SK-N-SH (cell line): ENCODE results near the gene PUS3. TPM values are rescaled to one million over a fixed set of nuclear protein-coding genes. Genes with fewer than 3 reads are reported as not detected.

Experiments used
- CTCF ChIA-PET: fragments of 300-600, 350-600 bp; formaldehyde crosslinking; extraction: SDS; loops from one replicate; lab custom pipeline; 2021; lab: Yijun Ruan, JAX
- POLR2A ChIA-PET: fragments of 350-600 bp; sonication (Branson Sonifier 250); formaldehyde crosslinking; extraction: SDS; loops from one replicate; lab custom pipeline; 2020; ENCODE audit warnings: antibody characterized with exemption, inconsistent platforms; lab: Yijun Ruan, JAX
- DNase-seq: peaks from one replicate; pipeline ENCODE4 v3.0.0; 2012
- H2AFZ ChIP-seq: fragments of 200-600 bp; sonication (generic); 2 replicates; pipeline ENCODE4 v1.8.1; 2016; ENCODE audit warnings: antibody characterized with exemption, mild to moderate bottlenecking, low read depth
- H3F3A ChIP-seq: fragments of 200-600 bp; sonication (generic); replicated peaks from 2 replicates; pipeline ENCODE3; 2016; ENCODE audit warnings: antibody characterized with exemption, mild to moderate bottlenecking; ENCODE audit not compliant: insufficient read depth
- H3K27ac ChIP-seq, 2 experiments: fragments of 200-500 bp in 1 of 2; fragments of 200-600 bp in 1 of 2; sonication (Bioruptor generic) in 1 of 2; sonication (generic), shearing (Covaris generic) in 1 of 2; 2 replicates each; pipeline versions ENCODE4 v1.5.1 to v1.6.1; 2014 to 2016; ENCODE audit warnings: low read depth in 2 of 2, inconsistent platforms in 1 of 2, low read length in 1 of 2, mild to moderate bottlenecking in 1 of 2, mixed read lengths in 1 of 2
- H3K27me3 ChIP-seq: fragments of 200-600 bp; sonication (generic), shearing (Covaris generic); 2 replicates; pipeline ENCODE4 v1.6.1; 2016; ENCODE audit warnings: mixed run types; ENCODE audit not compliant: insufficient read depth
- H3K36me3 ChIP-seq, 2 experiments: fragments of 200-500 bp in 1 of 2; fragments of 200-600 bp in 1 of 2; sonication (Bioruptor generic) in 1 of 2; sonication (generic) in 1 of 2; replicated peaks in 1 of 2; 2 replicates each; pipeline versions ENCODE3 to v1.5.1; 2014 to 2016; ENCODE audit warnings: low read length in 1 of 2, mild to moderate bottlenecking in 1 of 2; ENCODE audit not compliant: insufficient read depth in 2 of 2, control insufficient read depth in 1 of 2
- H3K4me1 ChIP-seq, 2 experiments: fragments of 200-500 bp in 1 of 2; fragments of 200-600 bp in 1 of 2; sonication (Bioruptor generic) in 1 of 2; sonication (generic), shearing (Covaris generic) in 1 of 2; 2 replicates each; pipeline versions ENCODE4 v1.5.1 to v1.6.1; 2014 to 2016; ENCODE audit warnings: low read depth in 1 of 2, low read length in 1 of 2, mixed run types in 1 of 2; ENCODE audit not compliant: insufficient read depth in 2 of 2, control insufficient read depth in 1 of 2
- H3K4me2 ChIP-seq: fragments of 200-600 bp; sonication (generic), shearing (Covaris generic); 2 replicates; pipeline ENCODE4 v1.6.1; 2017; ENCODE audit warnings: mixed run types
- H3K4me3 ChIP-seq, 2 experiments: fragments of 200-500 bp in 1 of 2; fragments of 200-600 bp in 1 of 2; sonication (Bioruptor generic) in 1 of 2; sonication (generic), shearing (Covaris generic) in 1 of 2; 2 replicates each; pipeline versions ENCODE4 v1.5.1 to v1.8.1; 2014 to 2016; ENCODE audit warnings: low read depth in 2 of 2, inconsistent platforms in 1 of 2, low read length in 1 of 2, mild to moderate bottlenecking in 1 of 2, mixed read lengths in 1 of 2, moderate library complexity in 1 of 2
- H3K79me2 ChIP-seq: fragments of 200-600 bp; sonication (generic); 2 replicates; pipeline ENCODE4 v1.8.1; 2017; ENCODE audit warnings: mild to moderate bottlenecking; ENCODE audit not compliant: insufficient read depth
- H3K9ac ChIP-seq: fragments of 200-600 bp; sonication (generic); 2 replicates; pipeline ENCODE4 v1.6.1; 2017; ENCODE audit warnings: mixed run types
- H3K9me2 ChIP-seq: fragments of 200-600 bp; sonication (generic); 2 replicates; pipeline ENCODE4 v1.6.1; 2017; ENCODE audit warnings: mixed run types
- H3K9me3 ChIP-seq: fragments of 200-600 bp; sonication (generic); 2 replicates; pipeline ENCODE4 v1.6.1; 2017; ENCODE audit warnings: mixed run types, mild to moderate bottlenecking, moderate library complexity
- H4K20me1 ChIP-seq: fragments of 200-600 bp; sonication (generic); 2 replicates; pipeline ENCODE4 v1.6.1; 2017; ENCODE audit warnings: mild to moderate bottlenecking, mixed run types; ENCODE audit not compliant: insufficient read depth
- FOSL2 ChIP-seq: IDR thresholded peaks from 2 replicates; pipeline ENCODE4 v1.4.0; 2012; ENCODE audit warnings: low read depth, mild to moderate bottlenecking, moderate library complexity, borderline replicate concordance
- FOXJ3 ChIP-seq: sonication (generic); formaldehyde crosslinking; IDR thresholded peaks from 2 replicates; pipeline ENCODE4 v1.5.1; 2020; ENCODE audit warnings: mild to moderate bottlenecking, missing genetic modification reagents
- FOXM1 ChIP-seq: IDR thresholded peaks from 2 replicates; pipeline ENCODE4 v1.4.0; 2012; ENCODE audit warnings: low read depth, mild to moderate bottlenecking
- GABPA ChIP-seq: IDR thresholded peaks from 2 replicates; pipeline ENCODE4 v1.4.0; 2012; ENCODE audit warnings: low read depth, mild to moderate bottlenecking
- JUND ChIP-seq: IDR thresholded peaks from 2 replicates; pipeline ENCODE4 v1.4.0; 2012
- MEF2A ChIP-seq: IDR thresholded peaks from 2 replicates; pipeline ENCODE4 v1.4.0; 2012; ENCODE audit warnings: low read depth, borderline replicate concordance
- NRF1 ChIP-seq: IDR thresholded peaks from 2 replicates; pipeline ENCODE4 v1.6.1; 2012; ENCODE audit warnings: low read depth, mild to moderate bottlenecking, low read length
- POLR2AphosphoS5 ChIP-seq: IDR thresholded peaks from 2 replicates; pipeline ENCODE4 v1.6.1; 2012; ENCODE audit warnings: low read depth, low read length
- RAD21 ChIP-seq: IDR thresholded peaks from 2 replicates; pipeline ENCODE4 v1.6.1; 2012; ENCODE audit warnings: mild to moderate bottlenecking, low read length
- RCOR1 ChIP-seq: fragments of 150-350 bp; IDR thresholded peaks from 2 replicates; pipeline ENCODE4 v1.6.1; 2017; ENCODE audit warnings: antibody characterized with exemption, low read length
- RFX5 ChIP-seq: IDR thresholded peaks from 2 replicates; pipeline ENCODE4 v1.6.1; 2012; ENCODE audit warnings: mild to moderate bottlenecking, improper control_type of control experiment, low read length
- SIN3A ChIP-seq: IDR thresholded peaks from 2 replicates; pipeline ENCODE4 v1.6.1; 2012; ENCODE audit warnings: low read depth, mild to moderate bottlenecking, low read length, moderate library complexity, borderline replicate concordance
- TCF12 ChIP-seq: IDR thresholded peaks from 2 replicates; pipeline ENCODE4 v1.4.0; 2012
- TEAD4 ChIP-seq: IDR thresholded peaks from 2 replicates; pipeline ENCODE4 v1.4.0; 2012; ENCODE audit warnings: mild to moderate bottlenecking, borderline replicate concordance; ENCODE audit not compliant: insufficient read depth
- WGBS: methylation state at CpG from one replicate; pipeline ENCODE4 v1.1.6; 2017; ENCODE audit warnings: low lambda C conversion rate; 5-methylcytosine and 5-hydroxymethylcytosine counted together
- polyA plus RNA-seq, 3 experiments: library from polyadenylated mRNA; depleted of rRNA; stranded (reverse); fragments of >200 nt; gene quantifications; 2 replicates each; pipeline ENCODE4 v1.2.3, GENCODE V29; 2012
- TF ChIP-seq, protein P1 (sequence below): IDR thresholded peaks from 2 replicates; pipeline ENCODE4 v1.4.0; 2012; ENCODE audit warnings: low read depth
- TF ChIP-seq, protein P2 (sequence below): IDR thresholded peaks from 2 replicates; pipeline ENCODE4 v1.4.0; 2012; ENCODE audit warnings: low read depth, borderline replicate concordance
- TF ChIP-seq, protein P3 (sequence below): fragments of 150-350 bp; IDR thresholded peaks from 2 replicates; pipeline ENCODE4 v1.6.1; 2017; ENCODE audit warnings: antibody characterized with exemption, low read length, low read depth, borderline replicate concordance
- TF ChIP-seq, protein P4 (sequence below): IDR thresholded peaks from 2 replicates; pipeline ENCODE4 v1.6.1; 2012; ENCODE audit warnings: mild to moderate bottlenecking, low read depth, low read length, moderate library complexity
- TF ChIP-seq, protein P5 (sequence below): fragments of 200-600 bp; sonication (generic); IDR thresholded peaks from 2 replicates; pipeline ENCODE4 v1.6.1; 2017; ENCODE audit warnings: antibody characterized with exemption, mild to moderate bottlenecking, moderate library complexity

PUS3 gene
- polyA plus RNA-seq, 1 of the 3 experiments (the other 2 are of a cell fraction): 7.0 TPM

DNA sequence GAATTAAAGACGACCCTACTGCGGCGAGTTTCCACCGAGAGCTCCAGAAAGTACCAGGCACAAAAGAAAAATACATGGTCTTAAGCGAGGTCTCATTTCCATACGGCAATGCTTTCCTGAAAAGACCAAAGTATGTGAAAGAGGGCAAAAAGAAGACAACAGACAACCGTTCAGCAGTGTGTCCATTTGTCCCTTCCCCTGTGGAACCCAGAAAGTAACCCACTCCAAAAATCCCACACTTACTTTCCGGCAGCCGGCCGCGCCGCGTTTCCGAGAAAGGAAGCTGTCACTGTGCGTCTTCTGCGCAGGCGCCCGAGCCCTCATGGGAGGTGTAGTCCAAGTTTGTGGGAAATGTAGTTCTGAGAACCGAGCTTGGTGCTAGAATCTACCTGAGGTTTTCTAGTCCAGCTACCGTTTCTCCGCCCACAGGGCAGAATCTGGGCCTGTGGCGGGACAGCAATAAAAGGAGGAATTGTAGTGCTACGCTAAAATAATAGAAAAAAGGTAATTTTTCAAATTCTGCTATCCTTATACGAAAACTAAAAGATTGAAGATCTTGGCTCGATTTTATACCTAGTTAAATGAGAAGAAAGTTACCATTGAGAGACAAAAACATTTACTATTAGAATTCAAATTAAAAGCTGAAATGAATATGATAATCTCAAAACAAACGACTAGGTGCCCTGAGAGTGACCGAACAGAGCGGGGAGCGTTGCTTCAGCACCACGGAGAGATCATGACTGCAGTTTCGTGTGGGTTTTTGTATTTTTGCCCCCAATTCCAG lies at the start of gene PUS3 (continued):
- no peak for TF ChIP-seq TEAD4
- TF ChIP-seq, all 33 proteins: peak for 11

DNA sequence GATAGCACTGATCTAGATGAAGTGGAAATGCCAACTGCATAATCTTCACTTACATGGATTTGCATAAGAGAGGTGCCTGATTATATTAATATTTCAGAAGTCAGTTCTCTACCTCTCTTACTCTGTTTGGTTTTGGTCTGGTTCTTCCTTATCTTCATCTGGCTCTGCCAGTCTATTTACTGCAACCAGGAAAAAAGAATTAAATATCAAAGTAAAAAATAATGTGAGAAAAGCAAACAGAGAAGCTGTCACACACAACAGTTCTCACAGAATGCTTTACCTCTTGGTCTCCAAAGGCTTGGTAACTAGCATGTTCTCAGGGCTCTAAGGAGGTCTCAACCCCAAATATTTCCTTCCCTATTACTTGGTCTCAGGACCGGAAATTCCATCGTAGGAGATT lies 49.6 kb upstream of the PUS3 start:
- H2AFZ ChIP-seq: no peak overlapping the region
- no peak overlapping the region for H3K9ac ChIP-seq
- no peak overlapping the region for H3K4me2 ChIP-seq
- no peak for DNase-seq
- 88% methylated on average over 2 of the region's 2 CpGs for WGBS
- CTCF ChIA-PET: interaction anchor here (1.1 to 2.3 kb wide), 5 partner anchors 17 to 246 kb away, joined by 3 to 13 read pairs (median 4); no protein-coding TSS in a partner anchor
- no peaks in the 10 kb centered on the region for H3K79me2 ChIP-seq
- TF ChIP-seq TEAD4: no peak
- no peak for TF ChIP-seq FOSL2
- TF ChIP-seq, protein P1, sequence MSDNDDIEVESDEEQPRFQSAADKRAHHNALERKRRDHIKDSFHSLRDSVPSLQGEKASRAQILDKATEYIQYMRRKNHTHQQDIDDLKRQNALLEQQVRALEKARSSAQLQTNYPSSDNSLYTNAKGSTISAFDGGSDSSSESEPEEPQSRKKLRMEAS: no peak
- TF ChIP-seq, protein P2, sequence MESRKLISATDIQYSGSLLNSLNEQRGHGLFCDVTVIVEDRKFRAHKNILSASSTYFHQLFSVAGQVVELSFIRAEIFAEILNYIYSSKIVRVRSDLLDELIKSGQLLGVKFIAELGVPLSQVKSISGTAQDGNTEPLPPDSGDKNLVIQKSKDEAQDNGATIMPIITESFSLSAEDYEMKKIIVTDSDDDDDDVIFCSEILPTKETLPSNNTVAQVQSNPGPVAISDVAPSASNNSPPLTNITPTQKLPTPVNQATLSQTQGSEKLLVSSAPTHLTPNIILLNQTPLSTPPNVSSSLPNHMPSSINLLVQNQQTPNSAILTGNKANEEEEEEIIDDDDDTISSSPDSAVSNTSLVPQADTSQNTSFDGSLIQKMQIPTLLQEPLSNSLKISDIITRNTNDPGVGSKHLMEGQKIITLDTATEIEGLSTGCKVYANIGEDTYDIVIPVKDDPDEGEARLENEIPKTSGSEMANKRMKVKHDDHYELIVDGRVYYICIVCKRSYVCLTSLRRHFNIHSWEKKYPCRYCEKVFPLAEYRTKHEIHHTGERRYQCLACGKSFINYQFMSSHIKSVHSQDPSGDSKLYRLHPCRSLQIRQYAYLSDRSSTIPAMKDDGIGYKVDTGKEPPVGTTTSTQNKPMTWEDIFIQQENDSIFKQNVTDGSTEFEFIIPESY: no peak
- no peak for TF ChIP-seq RCOR1
- no peak for TF ChIP-seq GABPA
- TF ChIP-seq, protein P3, sequence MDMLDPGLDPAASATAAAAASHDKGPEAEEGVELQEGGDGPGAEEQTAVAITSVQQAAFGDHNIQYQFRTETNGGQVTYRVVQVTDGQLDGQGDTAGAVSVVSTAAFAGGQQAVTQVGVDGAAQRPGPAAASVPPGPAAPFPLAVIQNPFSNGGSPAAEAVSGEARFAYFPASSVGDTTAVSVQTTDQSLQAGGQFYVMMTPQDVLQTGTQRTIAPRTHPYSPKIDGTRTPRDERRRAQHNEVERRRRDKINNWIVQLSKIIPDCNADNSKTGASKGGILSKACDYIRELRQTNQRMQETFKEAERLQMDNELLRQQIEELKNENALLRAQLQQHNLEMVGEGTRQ: no peak
- TF ChIP-seq RFX5: no peak
- no peak for TF ChIP-seq TCF12
- no peak for TF ChIP-seq FOXJ3 (CRISPR knock-in tag)
- TF ChIP-seq RAD21: no peak
- TF ChIP-seq NRF1: no peak
- TF ChIP-seq MEF2A: no peak
- TF ChIP-seq SIN3A: no peak
- TF ChIP-seq, protein P4, sequence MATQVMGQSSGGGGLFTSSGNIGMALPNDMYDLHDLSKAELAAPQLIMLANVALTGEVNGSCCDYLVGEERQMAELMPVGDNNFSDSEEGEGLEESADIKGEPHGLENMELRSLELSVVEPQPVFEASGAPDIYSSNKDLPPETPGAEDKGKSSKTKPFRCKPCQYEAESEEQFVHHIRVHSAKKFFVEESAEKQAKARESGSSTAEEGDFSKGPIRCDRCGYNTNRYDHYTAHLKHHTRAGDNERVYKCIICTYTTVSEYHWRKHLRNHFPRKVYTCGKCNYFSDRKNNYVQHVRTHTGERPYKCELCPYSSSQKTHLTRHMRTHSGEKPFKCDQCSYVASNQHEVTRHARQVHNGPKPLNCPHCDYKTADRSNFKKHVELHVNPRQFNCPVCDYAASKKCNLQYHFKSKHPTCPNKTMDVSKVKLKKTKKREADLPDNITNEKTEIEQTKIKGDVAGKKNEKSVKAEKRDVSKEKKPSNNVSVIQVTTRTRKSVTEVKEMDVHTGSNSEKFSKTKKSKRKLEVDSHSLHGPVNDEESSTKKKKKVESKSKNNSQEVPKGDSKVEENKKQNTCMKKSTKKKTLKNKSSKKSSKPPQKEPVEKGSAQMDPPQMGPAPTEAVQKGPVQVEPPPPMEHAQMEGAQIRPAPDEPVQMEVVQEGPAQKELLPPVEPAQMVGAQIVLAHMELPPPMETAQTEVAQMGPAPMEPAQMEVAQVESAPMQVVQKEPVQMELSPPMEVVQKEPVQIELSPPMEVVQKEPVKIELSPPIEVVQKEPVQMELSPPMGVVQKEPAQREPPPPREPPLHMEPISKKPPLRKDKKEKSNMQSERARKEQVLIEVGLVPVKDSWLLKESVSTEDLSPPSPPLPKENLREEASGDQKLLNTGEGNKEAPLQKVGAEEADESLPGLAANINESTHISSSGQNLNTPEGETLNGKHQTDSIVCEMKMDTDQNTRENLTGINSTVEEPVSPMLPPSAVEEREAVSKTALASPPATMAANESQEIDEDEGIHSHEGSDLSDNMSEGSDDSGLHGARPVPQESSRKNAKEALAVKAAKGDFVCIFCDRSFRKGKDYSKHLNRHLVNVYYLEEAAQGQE: no peak
- no peak for TF ChIP-seq FOXM1
- no peak for TF ChIP-seq JUND
- TF ChIP-seq, protein P5, sequence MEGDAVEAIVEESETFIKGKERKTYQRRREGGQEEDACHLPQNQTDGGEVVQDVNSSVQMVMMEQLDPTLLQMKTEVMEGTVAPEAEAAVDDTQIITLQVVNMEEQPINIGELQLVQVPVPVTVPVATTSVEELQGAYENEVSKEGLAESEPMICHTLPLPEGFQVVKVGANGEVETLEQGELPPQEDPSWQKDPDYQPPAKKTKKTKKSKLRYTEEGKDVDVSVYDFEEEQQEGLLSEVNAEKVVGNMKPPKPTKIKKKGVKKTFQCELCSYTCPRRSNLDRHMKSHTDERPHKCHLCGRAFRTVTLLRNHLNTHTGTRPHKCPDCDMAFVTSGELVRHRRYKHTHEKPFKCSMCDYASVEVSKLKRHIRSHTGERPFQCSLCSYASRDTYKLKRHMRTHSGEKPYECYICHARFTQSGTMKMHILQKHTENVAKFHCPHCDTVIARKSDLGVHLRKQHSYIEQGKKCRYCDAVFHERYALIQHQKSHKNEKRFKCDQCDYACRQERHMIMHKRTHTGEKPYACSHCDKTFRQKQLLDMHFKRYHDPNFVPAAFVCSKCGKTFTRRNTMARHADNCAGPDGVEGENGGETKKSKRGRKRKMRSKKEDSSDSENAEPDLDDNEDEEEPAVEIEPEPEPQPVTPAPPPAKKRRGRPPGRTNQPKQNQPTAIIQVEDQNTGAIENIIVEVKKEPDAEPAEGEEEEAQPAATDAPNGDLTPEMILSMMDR: no peak
- no peak for TF ChIP-seq POLR2AphosphoS5
- no peaks in the 10 kb centered on the region for H3F3A ChIP-seq
- no peaks in the 10 kb centered on the region for H3K9me2 ChIP-seq
- H3K27ac ChIP-seq: peak overlapping the region in 1 of 2 experiments; percentile 62; a peak in 2 of 4 replicates
- peaks cover 0 to 3% of the 10 kb centered on the region in 2 experiments for H3K36me3 ChIP-seq
- H3K4me1 ChIP-seq: peaks cover 0 to 51% of the 10 kb centered on the region in 2 experiments; a peak in 2 of 4 replicates
- H3K27me3 ChIP-seq: no peaks in the 10 kb centered on the region
- H3K4me3 ChIP-seq: no peak overlapping the region
- H4K20me1 ChIP-seq: no peaks in the 10 kb centered on the region
- H3K9me3 ChIP-seq: no peaks in the 10 kb centered on the region
- POLR2A ChIA-PET: no interaction called here
